Measurements from ENCODE around the gene LITAFD. TPM values are rescaled to one million over a fixed set of nuclear protein-coding genes. Genes with fewer than 3 reads are reported as not detected.

The LITAFD gene
- total and polyA plus RNA-seq, 12 donors: not detected

DNA sequence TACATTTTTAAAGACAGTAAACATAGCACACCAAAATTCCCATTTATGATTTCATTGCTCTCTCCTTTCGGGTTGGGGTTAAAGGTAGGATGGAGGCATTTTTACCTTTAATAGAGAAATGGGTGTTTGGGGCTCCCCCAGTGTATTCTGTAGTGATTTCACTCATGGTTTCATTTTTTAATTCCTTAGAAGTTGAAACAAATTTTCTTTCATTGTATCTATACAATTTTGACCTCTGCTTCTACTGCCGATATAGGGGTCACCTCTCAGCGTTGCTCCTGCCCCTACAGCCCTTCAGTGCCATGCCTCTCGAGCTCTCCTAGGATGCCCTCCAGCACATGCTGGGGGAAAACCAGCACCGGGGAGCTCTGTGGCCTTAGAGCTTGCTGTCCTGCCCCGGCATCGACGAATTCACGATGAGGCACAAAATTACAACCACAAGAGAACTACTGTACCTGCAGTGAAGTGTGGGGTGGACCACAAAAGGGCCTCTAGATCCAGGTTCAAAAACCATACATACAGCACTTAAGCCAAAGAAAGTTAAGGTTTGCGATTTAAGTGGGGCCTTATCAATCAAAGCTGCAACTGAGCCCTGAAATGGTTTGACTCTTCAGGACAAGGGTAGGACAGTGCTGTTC lies 39.3 kb downstream of the LITAFD start:
- intact Hi-C loops (cut with DNase I): loop anchor here in 3 of 10 donors (5.0 to 10.0 kb wide), 2 partner anchors 41 to 83 kb away; partner anchors contain the start of gene USP7 (in 1 of the 3)

GRCh38 chr16:8923199-8923598 lies 41.0 kb downstream of the LITAFD start:
- intact Hi-C loops (cut with DNase I): loop anchor here in 3 of 10 donors (5.0 to 10.0 kb wide), 2 partner anchors 39 to 82 kb away; partner anchors contain the start of gene USP7 (in 1 of the 3)
- DNase-seq (no peak), ATAC-seq (no peak)
- Histone ChIP-seq H3K4me3 (no peak overlapping the region), H3K27ac (no peak overlapping the region), H3K9me3 (no peaks in the 10 kb centered on the region), H3K36me3 (peaks cover 0 to 85% (median 49%) of the 10 kb centered on the region in 9 donors), H3K4me1 (peaks cover 7 to 30% (median 14%) of the 10 kb centered on the region in 9 donors), H3K27me3 (no peaks in the 10 kb centered on the region)
- 84 to 85% methylated on average over 11 of the region's 11 CpGs for WGBS, 2 donors
- TF ChIP-seq, protein P1, sequence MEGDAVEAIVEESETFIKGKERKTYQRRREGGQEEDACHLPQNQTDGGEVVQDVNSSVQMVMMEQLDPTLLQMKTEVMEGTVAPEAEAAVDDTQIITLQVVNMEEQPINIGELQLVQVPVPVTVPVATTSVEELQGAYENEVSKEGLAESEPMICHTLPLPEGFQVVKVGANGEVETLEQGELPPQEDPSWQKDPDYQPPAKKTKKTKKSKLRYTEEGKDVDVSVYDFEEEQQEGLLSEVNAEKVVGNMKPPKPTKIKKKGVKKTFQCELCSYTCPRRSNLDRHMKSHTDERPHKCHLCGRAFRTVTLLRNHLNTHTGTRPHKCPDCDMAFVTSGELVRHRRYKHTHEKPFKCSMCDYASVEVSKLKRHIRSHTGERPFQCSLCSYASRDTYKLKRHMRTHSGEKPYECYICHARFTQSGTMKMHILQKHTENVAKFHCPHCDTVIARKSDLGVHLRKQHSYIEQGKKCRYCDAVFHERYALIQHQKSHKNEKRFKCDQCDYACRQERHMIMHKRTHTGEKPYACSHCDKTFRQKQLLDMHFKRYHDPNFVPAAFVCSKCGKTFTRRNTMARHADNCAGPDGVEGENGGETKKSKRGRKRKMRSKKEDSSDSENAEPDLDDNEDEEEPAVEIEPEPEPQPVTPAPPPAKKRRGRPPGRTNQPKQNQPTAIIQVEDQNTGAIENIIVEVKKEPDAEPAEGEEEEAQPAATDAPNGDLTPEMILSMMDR (IDR thresholded peaks at IDR 0.05): no peak

More for the DNA sequence above, 39.3 kb downstream of the LITAFD start:
- DNase-seq (no peak), ATAC-seq (no peak)
- no peak overlapping the region for H3K4me3 ChIP-seq
- no peak overlapping the region for H3K27ac ChIP-seq
- TF ChIP-seq, protein P1 (IDR thresholded peaks at IDR 0.05): no peak
- H3K9me3 ChIP-seq: no peaks in the 10 kb centered on the region
- 90 to 91% methylated on average over 10 of the region's 10 CpGs for WGBS, 2 donors
- no peaks in the 10 kb centered on the region for H3K27me3 ChIP-seq
- H3K4me1 ChIP-seq: peaks cover 6 to 18% (median 12%) of the 10 kb centered on the region in 9 donors
- peaks cover 0 to 85% (median 51%) of the 10 kb centered on the region in 9 donors for H3K36me3 ChIP-seq

DNA sequence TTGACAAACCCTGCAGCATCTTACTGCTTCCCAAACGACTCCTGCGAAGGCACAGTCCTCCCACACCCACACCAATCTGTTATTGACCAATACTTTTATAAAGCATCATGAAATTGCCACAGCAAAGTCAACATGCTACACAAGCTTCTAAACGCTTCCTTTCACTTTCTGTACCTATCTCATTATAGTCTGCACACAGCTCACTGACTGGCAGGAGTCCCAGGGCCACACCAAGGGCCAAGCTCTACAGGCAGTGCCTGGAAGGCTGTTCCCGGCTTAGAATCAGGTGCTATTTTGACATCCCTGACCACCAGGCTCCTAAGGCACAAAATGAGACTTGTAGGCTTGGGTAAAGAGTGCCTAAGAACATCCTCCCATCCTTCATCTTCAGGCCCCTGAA lies 42.1 kb downstream of the LITAFD start:
- Histone ChIP-seq H3K4me1 (peaks cover 8 to 40% (median 22%) of the 10 kb centered on the region in 9 donors), H3K4me3 (no peak overlapping the region), H3K27me3 (no peaks in the 10 kb centered on the region), H3K36me3 (peaks cover 0 to 85% (median 50%) of the 10 kb centered on the region in 9 donors), H3K27ac (no peak overlapping the region), H3K9me3 (no peaks in the 10 kb centered on the region)
- intact Hi-C loops (cut with DNase I): loop anchor here in 3 of 10 donors (5.0 to 10.0 kb wide), 2 partner anchors 38 to 81 kb away; partner anchors contain the start of gene USP7 (in 1 of the 3)
- WGBS, 2 donors: 57 to 62% methylated on average over 4 of the region's 4 CpGs
- TF ChIP-seq, protein P1 (IDR thresholded peaks at IDR 0.05): no peak
- ATAC-seq (peak in 6 of 8 donors; percentile 74 to 85 (median 80)), DNase-seq (peak; percentile 48 to 49)

- peaks cover 8 to 41% (median 31%) of the 10 kb centered on the region in 9 donors for H3K4me1 ChIP-seq
- 95 to 96% methylated on average over 7 of the region's 7 CpGs for WGBS, 2 donors
These were observed 43.3 kb downstream of the LITAFD start for GRCh38 chr16:8925455-8925854.

More at GRCh38 chr16:8925455-8925854, 43.3 kb downstream of the LITAFD start:
- intact Hi-C loops (cut with DNase I): loop anchor here in 2 of 10 donors (10.0 kb wide), 1 partner anchor 79 kb away; no protein-coding TSS in a partner anchor
- DNase-seq (no peak), ATAC-seq (no peak)
- Histone ChIP-seq H3K4me3 (no peak overlapping the region), H3K9me3 (no peaks in the 10 kb centered on the region), H3K27ac (no peak overlapping the region), H3K27me3 (no peaks in the 10 kb centered on the region), H3K36me3 (peaks cover 0 to 83% (median 45%) of the 10 kb centered on the region in 9 donors)
- TF ChIP-seq, protein P1 (IDR thresholded peaks at IDR 0.05): no peak
